SU-DHL-6 (cell line): ENCODE measurements around the gene DIPK1B.

Source experiments
- CTCF ChIP-seq: fragments of 200-600 bp; sonication (generic); IDR thresholded peaks from one replicate; pipeline ENCODE4 v1.5.1; 2017; ENCODE audit warnings: antibody characterized with exemption, mild to moderate bottlenecking, low read length, moderate library complexity; ENCODE audit not compliant: insufficient read depth, poor library complexity, severe bottlenecking
- EZH2phosphoT487 ChIP-seq: fragments of 200-600 bp; sonication (generic), shearing (Covaris generic); conservative IDR thresholded peaks from 2 replicates; pipeline ENCODE4 v1.6.1; 2018; ENCODE audit warnings: mild to moderate bottlenecking, antibody characterized with exemption, low read length, moderate library complexity, mixed read lengths

- no peak for TF ChIP-seq CTCF
- no peak for TF ChIP-seq EZH2phosphoT487
These were observed 14.4 kb upstream of the DIPK1B start for GRCh38 chr9:136697821-136698526.
